NCI-H1092 treated with DMSO at 0.1 percent for 48 hours (cell line): Measurements from ENCODE around the gene RHNO1.
A peak's percentile ranks its signal among the peaks of the same experiment; 100 is the strongest.

Experiments
- DNase-seq: peaks from one replicate; lab custom pipeline; 2025; lab: John Stamatoyannopoulos, UW

RHNO1 gene, protein sequence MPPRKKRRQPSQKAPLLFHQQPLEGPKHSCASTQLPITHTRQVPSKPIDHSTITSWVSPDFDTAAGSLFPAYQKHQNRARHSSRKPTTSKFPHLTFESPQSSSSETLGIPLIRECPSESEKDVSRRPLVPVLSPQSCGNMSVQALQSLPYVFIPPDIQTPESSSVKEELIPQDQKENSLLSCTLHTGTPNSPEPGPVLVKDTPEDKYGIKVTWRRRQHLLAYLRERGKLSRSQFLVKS

DNA sequence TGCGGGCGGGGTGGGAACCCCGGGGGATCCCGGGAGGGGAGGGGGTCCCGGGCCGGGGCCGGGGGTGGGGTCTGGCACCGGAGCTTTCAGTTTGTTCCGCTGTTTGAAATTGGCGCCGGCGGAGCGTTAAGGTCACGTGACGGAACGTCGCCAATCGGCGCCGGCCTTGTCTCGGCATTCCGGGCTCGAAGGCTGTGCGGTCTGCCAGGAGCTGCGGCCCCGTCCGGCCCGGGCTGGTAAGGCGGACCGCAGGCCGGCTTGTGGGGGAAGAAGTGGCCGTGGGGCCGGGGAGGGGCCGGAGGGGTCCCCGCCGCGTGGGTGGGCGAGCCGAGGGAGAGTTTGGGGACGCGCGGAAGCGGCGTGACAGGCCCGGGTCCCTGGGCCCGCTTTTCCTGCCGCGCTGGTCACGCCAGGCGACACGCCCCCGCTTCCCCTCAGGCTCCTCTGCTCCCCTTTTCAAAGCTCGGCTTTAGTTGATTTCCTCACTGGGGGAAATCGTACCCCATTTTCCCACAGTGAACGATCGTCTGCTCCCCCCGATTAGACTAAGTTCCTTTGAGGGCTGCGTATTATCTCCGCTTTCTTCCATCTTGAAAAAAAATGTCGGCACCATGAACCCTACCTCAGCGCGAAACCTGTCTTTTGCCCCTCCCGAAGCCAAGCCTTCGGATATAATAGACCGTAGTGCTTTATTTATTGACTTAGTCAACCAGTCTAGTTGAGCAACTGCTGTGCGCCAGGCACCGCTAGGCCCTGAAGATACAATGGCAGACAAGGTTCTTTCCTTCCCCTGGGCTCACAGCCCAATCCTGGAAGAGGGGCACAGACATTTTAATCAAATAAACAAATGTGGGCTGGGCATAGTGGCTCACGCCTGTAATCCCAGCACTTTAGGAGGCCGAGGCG lies at the start of gene RHNO1, which contains the start of gene FOXM1:
RHNO1 (plus strand) TSS at position 177 of the 906 bp plus-strand sequence. CDS start 8,144 bp downstream, outside the sequence.
FOXM1 (minus strand) TSS at position 128 of the 906 bp plus-strand sequence. CDS start 2,696 bp downstream, outside the sequence.
- peak; percentile 90 for DNase-seq

DNA sequence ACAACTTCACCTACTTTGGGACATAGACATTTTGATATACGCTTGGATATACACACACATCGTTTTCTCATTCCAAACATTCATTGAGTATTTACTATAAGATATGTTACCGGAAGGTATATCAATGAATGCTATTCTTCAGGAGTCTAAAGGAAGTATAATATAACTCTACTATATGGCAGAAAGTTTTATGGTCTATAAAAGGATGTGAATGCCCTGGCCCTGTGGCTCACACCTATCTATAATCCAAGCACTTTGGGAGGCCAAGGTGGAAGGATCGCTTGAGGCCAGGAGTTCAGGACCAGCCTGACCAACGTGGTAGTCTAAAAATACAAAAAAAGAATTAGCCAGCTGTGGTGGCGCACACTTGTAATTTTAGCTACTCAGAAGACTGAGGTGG lies 47.7 kb upstream of the RHNO1 start:
- no peak for DNase-seq

DNA sequence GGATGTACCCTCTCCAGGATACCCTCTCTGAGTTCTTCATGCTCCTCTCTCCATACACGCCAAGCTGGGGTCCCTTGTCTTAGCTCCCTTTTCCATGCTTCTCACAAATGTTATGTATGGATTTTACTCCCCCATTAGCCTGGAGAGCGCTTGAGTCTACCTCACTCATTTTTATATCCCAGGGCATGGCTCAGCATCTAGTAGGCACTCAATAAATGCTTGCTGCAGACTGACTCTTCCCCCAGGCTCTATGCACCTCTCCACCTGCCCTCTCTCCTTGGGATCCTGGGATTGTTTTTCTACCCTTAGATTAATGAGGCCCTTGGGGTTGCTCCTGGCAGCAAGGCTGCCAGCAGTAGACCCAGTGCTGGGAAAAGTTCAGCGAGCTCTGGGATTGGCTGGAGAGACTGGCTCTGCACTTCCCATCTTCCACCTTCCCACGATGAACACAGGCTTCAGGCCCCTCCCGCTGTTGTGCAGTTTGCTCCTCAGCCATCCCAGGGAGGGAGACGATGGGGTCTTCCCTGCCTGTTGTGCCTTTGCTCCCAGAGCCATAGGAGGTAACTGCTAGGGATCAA lies 44.4 kb upstream of the RHNO1 start:
- no peak for DNase-seq

DNA sequence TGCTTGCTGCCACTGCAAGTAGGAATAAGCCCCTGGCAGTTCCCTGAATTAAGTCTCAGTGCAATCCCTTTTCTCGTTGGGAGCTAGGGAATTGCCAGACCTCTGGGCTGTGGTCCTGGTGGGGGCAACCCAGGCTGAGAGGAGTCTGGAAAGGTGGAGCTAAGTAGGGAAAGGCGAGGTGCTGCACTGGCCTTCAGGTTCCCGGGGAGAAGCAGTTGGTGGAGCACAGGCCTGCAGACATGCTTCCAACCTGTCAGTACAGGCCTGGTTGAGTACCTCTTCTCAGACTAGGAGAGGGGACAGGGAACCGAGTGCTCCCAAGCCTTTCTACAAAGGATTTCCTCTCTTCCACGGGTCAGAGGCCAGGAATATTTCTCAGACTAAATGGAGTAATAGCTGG lies 43.7 kb upstream of the RHNO1 start:
- no peak for DNase-seq

DNA sequence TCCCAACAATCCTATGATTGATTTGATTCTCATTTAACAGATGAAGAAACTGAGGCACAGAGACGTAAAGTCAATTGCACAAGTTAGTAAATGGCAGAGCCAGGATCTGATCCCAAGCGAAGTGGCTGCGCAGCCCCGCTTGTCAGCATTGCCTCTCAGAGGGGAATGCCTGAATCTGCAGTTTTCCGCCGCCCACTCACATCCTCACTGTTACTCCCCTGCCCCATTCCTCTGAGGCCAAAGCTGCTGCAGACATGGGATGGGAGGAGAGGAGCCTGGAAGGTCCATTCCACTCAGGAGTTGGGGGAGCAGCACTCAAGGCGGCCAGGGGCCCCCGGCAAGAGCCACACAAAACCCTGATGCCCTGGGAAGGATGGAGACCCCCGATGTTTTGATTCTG lies 43.2 kb upstream of the RHNO1 start:
- DNase-seq = no peak

DNA sequence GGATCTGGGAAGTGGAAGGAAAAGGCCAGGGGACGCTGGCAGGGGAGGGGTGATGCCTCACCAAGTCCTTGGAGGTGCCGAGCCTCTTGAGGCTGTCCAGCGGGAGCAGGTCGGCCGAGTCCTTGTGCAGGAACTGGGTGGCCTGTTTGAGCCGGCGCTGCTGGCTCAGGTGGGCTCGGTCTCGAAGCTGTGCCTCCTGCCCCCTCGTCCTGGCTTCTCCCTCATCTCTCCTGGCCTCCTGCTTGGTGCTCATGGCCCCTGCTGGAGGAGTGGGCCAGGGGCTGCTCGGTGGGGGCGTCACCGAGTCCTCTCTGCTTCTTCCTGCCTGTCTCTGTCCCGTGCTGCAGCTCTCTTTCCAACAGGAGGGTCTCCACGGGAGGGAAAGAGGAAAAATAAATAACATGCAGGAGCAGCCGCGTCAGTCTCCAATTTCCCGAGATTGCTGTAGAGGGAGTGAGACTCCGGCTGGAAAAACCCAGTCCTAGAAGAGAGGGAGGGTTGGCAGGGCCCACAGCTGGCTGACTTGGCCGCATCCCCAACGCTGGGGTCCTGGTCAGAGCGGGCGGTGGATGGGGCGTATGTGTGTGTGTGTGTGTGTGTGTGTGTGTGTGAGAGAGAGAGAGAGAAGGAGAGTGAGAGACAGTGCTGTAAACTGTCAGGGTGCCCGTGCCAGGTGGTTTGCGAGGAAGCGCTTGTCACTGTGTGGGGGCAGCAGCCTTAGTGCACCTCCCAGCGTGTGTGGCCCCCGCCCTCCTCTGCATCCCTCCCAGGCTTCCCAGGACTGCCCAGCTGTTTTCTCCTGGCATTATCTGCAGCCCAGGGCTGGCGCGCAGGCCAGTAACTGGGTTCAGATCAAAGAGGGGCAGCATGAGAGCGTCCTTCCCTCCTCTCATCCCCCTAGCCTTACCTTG lies 42.2 kb upstream of the RHNO1 start, which contains the start of gene NRIP2:
NRIP2 (minus strand) TSS at position 455 of the 911 bp plus-strand sequence; CDS start at position 403, 52 bp downstream.
- DNase-seq = peak; percentile 75

DNA sequence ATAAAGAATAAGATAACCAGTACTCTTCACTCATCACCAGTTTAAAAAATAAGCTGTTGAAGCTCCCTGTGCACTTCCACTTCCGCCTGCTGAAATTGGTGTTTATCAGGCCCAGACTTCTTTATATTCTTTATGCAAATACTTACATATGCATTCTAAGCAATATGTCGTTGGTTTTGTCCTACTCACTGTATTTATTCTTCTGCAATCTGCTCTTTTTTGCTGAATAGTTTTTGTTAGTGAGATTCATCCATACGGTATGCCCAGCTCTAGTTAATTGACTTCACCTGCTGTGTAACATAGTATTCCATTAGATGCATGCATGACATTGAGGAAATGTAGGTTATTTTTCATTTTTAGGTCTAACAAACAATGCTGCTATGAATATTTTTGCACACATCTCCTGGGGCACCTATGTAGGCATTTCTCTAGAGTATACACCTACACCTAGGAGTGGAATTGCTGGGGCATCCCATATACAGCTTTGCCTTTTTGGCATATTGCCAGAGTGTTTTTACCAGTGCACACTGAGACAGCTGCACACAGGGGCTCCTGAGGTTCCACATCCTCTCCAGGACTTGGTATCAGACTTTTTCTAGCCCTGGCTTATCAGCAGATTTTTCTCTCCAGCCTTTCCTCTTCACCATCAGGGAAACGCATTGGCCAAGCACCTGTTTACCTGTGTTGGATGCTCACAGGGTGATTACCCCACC lies 41.2 kb upstream of the RHNO1 start:
- no peak for DNase-seq

DNA sequence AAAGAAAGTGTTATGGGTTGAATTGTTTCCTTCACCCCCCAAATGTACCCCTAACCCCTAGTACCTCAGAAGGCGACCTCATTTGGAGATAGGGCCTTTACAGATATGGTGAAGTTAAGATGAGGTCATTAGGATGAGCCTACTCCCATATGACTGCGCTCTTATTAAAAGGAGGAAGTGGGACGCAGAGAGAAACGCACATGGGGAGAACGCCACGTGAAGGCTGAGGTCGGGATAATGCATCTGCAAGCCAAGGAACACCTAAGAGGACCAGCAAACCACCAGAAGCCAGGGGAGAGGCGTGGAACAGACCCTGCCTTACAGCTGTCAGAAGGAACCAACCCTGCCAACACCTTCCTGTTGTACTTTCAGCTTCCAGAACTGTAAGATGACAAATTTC lies 40.4 kb upstream of the RHNO1 start:
- DNase-seq = no peak

DNA sequence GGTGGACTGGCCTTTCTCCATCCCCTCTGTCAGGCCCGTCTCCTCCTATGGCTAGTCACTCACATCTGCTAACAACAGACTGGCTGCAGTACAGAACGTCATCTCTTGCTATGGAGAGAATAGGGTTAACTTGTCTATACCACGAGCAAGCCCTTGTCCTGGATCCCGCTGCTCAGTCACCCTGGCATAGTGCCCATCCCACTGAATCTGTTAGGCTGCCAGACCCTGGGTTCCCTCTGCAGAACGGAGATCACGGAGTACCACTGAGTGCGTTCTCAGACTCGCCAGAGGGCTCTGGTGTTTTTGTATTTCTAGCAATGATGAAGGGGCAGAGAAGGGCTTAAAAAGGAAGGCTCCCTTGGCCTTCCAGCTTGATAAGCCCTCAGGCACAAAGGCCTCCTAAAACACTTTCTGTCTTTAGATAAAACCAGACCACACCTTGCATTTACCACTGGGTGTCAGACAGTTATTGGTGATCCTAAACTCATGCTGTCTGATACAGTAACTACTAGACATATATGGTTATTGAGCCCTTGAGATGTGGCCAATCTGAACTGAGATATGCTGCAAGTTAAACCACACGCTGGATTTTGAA lies 35.9 kb upstream of the RHNO1 start:
- peak; percentile 29 for DNase-seq

DNA sequence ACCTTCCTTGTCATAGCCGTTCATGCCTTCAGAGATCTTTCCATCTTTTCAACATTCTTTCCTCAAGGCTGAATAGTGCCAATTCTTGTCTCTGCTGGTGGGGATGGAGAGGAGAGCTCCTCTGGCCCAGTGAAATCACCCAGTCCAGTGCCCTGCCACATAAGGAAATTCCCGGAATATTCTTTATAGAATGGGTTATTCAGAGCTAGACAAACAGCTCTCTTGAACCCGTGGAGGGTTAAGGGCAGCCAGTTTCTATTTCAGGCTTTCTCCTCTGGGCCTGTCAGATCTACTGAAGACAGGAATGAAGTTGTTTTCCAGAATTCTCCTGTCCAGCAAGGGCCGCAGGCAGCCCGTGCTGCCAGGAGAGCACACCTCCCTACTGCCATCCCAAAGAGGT lies 34.1 kb upstream of the RHNO1 start:
- DNase-seq = no peak

DNA sequence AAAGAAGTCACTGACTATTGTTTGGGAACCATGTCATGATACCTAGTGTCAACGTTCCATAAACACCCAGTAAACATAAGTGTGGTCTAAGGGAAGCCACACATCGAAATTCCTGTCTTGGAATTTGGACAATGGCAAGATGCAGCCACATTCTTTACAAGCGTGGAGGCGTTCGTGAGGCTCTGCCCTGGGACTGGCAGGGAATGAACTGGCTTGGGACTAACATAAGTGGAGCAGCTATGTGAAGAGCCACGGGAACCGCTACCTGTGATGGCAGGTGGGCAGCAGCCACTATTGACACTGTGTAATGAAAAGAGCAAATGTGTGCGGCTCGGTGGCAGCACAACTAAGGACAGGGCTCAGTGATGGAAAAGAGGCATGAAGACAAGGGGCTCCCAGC lies 32.2 kb upstream of the RHNO1 start:
- no peak for DNase-seq

DNA sequence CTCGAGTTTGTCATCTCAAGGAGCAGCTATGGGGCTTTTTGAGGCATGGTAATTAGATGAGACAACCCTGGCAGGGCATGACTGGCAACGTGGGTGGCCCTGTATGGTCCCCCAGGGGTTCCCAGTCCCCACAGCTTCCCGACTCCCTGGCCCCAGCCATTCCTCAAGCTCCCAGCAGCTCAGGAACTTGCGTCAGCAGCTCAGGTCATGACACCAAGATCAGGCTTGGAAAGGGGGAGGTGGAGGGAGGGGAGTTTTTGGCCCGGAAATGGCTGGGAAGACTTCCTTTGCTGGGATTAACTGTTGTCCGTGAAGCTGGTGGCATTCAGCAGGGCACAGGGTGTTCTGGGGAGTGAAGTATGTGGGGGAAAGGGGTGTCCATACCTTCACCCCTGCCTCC lies 31.7 kb upstream of the RHNO1 start:
- DNase-seq = no peak

DNA sequence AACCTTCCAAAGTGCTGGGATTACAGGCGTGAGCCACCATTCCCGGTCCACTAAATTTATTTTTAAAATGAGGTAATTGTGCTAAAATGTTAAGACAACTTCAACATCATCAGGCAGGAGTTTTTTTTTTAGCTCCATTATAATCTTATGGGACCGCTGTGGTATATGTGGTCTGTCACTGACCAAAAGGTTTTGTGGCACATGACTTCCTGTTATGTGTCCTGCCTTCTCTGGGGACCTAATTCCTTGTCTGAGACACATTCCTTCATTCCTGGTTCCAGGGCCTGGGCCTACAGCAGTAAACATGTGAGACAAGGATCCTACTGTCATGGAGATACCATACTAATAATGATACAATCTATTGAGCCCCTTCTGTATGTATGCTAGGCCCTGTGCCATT lies 25.1 kb upstream of the RHNO1 start:
- DNase-seq = no peak

DNA sequence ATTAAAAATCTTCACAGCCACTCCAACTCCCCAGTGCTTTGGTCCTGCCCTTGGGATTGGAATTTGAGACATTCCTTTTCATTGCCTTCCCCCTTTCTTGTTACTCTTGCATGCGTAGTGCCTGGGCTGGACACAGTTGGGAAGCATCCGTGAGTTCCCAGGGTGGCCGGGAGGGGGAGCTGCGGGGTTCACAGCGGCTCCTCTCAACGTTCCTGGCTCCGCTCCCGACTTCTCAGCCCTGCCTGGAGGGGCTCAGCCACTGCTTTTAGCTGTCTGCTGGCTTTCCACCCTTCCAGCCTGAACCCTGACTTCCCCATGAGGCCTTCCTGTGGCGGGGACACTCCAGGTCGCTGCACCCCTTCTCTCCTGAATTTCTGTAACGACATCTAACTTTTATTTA lies 23.4 kb upstream of the RHNO1 start:
- peak; percentile 76 for DNase-seq

DNA sequence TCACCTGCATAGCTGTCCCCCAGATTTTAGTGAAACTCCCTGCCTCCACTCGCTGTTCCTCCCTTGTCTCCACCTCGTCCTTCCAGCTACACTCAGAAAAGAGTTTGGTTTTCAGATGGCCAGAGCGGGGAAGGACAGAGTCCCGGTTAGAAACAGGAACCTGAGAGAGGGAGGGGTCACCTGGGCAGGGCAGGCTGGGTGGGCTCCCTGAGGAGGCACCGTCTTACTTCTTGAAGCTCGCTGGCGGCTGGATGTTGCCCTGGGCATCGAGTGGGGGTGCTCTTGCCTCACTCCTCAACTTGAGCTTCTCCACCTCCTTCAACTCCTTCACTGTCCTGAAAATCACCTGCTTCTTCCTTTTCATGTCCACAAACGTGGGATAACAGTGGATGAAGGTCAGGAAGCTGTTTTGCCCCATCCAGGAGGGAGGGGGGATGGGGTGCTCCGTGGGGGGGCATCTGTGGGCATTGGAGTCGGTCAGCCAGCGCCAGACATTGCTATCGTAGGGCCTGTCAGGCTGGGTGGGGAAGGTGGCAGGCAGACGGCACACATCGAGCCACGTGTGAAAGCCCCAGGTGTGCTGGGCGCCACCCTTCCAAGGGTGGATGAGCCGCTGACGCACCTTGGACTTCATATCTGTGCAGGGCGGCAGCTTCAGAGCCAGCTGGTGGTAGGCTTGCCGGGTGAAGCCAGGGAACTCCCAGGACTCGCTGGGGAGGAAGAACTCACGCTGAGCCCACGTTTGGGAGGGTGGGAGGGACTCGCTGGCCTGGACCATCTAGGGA lies 22.2 kb upstream of the RHNO1 start:
- no peak for DNase-seq

DNA sequence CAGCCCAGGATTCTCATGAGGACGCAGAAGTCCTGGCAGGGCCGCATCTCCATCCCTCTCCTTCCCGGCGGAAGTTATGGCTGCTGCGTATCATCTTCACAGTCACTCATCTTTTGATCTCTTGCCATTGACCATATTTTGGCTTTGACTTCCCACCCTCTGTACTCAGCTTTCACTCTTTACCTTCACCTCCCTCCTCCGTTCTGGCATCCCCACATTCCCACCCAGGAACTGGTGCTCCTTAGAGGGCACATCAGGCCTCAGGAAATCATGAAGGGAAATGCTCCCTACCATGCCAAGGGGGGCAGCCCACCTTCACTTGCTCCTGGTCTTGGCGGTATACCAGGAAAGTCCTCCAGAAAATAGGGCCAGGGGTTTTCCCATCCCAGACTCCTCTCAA lies 21.5 kb upstream of the RHNO1 start:
- DNase-seq = no peak

DNA sequence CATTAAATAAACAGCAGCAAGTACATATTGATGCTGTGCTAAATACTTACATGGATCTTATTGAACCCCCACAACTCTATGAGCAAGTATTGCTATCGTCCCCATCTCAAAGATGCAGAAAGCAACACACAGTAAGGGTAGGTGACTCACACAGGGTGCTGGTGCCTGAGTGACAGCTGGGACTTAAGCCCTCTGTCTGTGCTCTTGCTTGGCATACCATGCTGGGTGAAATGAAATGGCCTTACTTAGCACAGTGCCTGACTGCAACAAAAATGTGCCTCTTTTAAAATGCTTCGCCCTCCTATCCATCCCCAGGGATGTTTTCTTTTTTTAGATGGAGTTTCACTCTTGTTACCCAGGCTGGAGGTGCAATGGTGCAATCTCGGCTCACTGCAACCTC lies 21.0 kb upstream of the RHNO1 start:
- no peak for DNase-seq

DNA sequence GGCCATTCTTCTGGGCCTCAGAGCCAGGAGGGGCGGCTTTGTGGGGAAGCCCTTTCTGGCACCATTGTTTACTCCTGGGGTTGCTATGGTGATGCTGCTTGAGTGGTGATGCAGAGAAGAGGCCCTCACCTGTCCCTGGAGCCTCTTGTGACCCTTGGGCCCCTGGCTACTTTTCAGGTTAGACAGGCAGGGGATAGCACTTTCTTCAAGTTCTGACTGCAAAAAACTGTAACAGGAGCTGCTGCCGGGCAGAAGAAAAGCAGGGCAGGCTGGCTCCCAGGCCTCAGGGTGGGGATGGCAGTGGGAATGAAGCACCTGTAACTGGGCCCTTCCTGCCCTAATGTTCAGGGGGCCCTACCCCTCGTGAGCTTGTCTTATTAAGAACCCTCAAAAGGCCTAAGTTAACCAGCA lies 20.0 kb upstream of the RHNO1 start, which contains the start of gene TEX52:
TEX52 (minus strand) TSS at position 19 of the 411 bp plus-strand sequence; CDS start at position 6, 13 bp downstream.
- DNase-seq = peak; percentile 45

DNA sequence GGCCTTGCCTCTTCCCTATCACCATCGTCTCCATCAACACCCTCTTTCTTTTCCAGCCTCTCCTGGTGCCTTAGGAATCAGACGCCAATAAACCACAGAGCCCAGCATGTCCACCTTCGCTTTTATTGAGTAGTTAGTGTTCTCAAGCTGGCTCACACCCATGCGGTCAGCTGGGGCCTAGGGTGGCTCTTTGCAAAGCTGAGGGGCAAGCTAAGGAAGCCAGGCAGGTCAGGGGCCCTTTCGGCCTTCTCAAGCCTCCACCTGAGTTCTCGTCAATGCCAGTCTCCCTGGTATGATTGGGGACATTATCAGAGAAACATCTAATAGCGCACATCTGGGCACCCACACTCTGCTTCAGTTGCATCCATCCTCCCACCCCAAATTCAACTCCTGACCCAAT lies 19.4 kb upstream of the RHNO1 start:
- DNase-seq = no peak

DNA sequence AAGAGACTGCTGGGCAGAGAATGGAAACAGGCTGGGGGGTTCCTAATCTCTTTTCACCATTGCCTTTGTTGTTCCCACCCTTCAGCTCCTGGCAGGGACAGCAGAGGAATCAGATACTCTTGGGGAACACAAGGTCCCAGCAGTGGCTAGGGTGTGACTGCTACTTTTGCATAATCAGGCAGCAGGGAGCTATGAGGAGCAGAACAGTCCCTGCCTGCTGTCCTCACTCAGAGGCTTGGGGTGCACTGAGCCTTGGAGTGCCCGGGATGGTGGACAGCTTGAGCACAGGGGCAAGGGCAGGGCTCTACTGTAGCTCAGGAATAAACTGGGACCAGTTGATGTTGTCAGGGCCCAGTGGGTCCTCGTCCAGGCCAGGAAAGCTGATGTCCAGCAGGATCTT lies 18.7 kb upstream of the RHNO1 start:
- no peak for DNase-seq
